HEK293T (cell line): ENCODE data around the gene MAGI2.

Source experiments
- CTCF ChIA-PET: fragments of 350-600 bp; formaldehyde crosslinking; extraction: SDS; loops from one replicate; lab custom pipeline; 2021; ENCODE audit warnings: antibody characterized with exemption, inconsistent platforms; lab: Yijun Ruan, JAX
- POLR2A ChIA-PET: fragments of 350-600 bp; formaldehyde crosslinking; extraction: SDS; loops from one replicate; lab custom pipeline; 2020; ENCODE audit warnings: antibody characterized with exemption, inconsistent platforms; lab: Yijun Ruan, JAX
- DNase-seq: peaks from one replicate; pipeline ENCODE4 v3.0.0; 2012; ENCODE audit warnings: mixed read lengths; ENCODE audit errors: extremely low spot score
- ARNT ChIP-seq: fragments of 450-650 bp; IDR thresholded peaks from 2 replicates; pipeline ENCODE4 v1.6.1; 2017; ENCODE audit warnings: mild to moderate bottlenecking
- BHLHE40 ChIP-seq: fragments of 450-650 bp; IDR thresholded peaks from 2 replicates; pipeline ENCODE4 v1.6.1; 2016; ENCODE audit warnings: mild to moderate bottlenecking, moderate library complexity, borderline replicate concordance
- CTBP1 ChIP-seq: fragments of 450-650 bp; IDR thresholded peaks from 2 replicates; pipeline ENCODE4 v1.6.1; 2016; ENCODE audit warnings: borderline replicate concordance
- ELF4 ChIP-seq: fragments of 450-650 bp; IDR thresholded peaks from 2 replicates; pipeline ENCODE4 v1.6.1; 2017; ENCODE audit warnings: antibody characterized with exemption
- FOXA1 ChIP-seq: fragments of 450-650 bp; IDR thresholded peaks from 2 replicates; pipeline ENCODE4 v1.6.1; 2016; ENCODE audit warnings: mild to moderate bottlenecking
- FOXK2 ChIP-seq: fragments of 450-650 bp; IDR thresholded peaks from 2 replicates; pipeline ENCODE4 v1.6.1; 2016; ENCODE audit warnings: mild to moderate bottlenecking
- FOXM1 ChIP-seq: fragments of 450-650 bp; IDR thresholded peaks from 2 replicates; pipeline ENCODE4 v1.6.1; 2017; ENCODE audit warnings: mild to moderate bottlenecking, borderline replicate concordance
- HDGF ChIP-seq: fragments of 450-650 bp; IDR thresholded peaks from 2 replicates; pipeline ENCODE4 v1.6.1; 2017; ENCODE audit warnings: antibody characterized with exemption, borderline replicate concordance
- L3MBTL2 ChIP-seq: fragments of 450-650 bp; conservative IDR thresholded peaks from 2 replicates; pipeline ENCODE4 v1.6.1; 2016; ENCODE audit warnings: mild to moderate bottlenecking
- LEF1 ChIP-seq: fragments of 450-650 bp; IDR thresholded peaks from 2 replicates; pipeline ENCODE4 v1.6.1; 2017; ENCODE audit warnings: mild to moderate bottlenecking, borderline replicate concordance
- NFRKB ChIP-seq: fragments of 450-650 bp; IDR thresholded peaks from 2 replicates; pipeline ENCODE4 v1.6.1; 2016; ENCODE audit warnings: mild to moderate bottlenecking, moderate library complexity
- PKNOX1 ChIP-seq: fragments of 450-650 bp; IDR thresholded peaks from 2 replicates; pipeline ENCODE4 v1.6.1; 2016
- SP1 ChIP-seq: fragments of 450-650 bp; IDR thresholded peaks from 2 replicates; pipeline ENCODE4 v1.6.1; 2017
- SUZ12 ChIP-seq: fragments of 450-650 bp; IDR thresholded peaks from 2 replicates; pipeline ENCODE4 v1.6.1; 2016; ENCODE audit warnings: mild to moderate bottlenecking
- TARDBP ChIP-seq: fragments of 450-650 bp; IDR thresholded peaks from 2 replicates; pipeline ENCODE4 v1.6.1; 2016
- ZNF384 ChIP-seq: fragments of 450-650 bp; IDR thresholded peaks from 2 replicates; pipeline ENCODE4 v1.6.1; 2016

The MAGI2 gene

GRCh38 chr7:78736548-78736947, 716.9 kb downstream of the MAGI2 start:
- ChIA-PET POLR2A (no interaction called here), CTCF (no interaction called here)
- TF ChIP-seq HDGF (no peak), FOXM1 (no peak), ELF4 (no peak), TARDBP (no peak), ARNT (no peak), CTBP1 (no peak), FOXA1 (no peak), ZNF384 (no peak), BHLHE40 (no peak), LEF1 (no peak), SUZ12 (no peak)
- no peak for DNase-seq

GRCh38 chr7:78734626-78735025, 718.8 kb downstream of the MAGI2 start:
- no peak for TF ChIP-seq SP1
- TF ChIP-seq TARDBP: no peak
- no peak for TF ChIP-seq FOXK2
- TF ChIP-seq FOXA1: no peak
- no peak for TF ChIP-seq HDGF
- TF ChIP-seq ZNF384: no peak
- no peak for TF ChIP-seq BHLHE40
- TF ChIP-seq LEF1: no peak
- no peak for TF ChIP-seq ARNT
- no peak for TF ChIP-seq L3MBTL2
- no peak for TF ChIP-seq NFRKB
- TF ChIP-seq PKNOX1: no peak
- no peak for TF ChIP-seq ELF4
- TF ChIP-seq SUZ12: no peak
- no peak for TF ChIP-seq CTBP1
- no peak for TF ChIP-seq FOXM1
- DNase-seq: no peak
- ChIA-PET POLR2A (no interaction called here), CTCF (no interaction called here)

- POLR2A ChIA-PET: no interaction called here
- DNase-seq: no peak
- TF ChIP-seq CTBP1 (no peak), ELF4 (no peak), ZNF384 (no peak), FOXM1 (no peak), L3MBTL2 (no peak), HDGF (no peak), BHLHE40 (no peak), SP1 (no peak), LEF1 (no peak), SUZ12 (no peak), FOXA1 (no peak), TARDBP (no peak), PKNOX1 (no peak)
- CTCF ChIA-PET: no interaction called here
Measured at GRCh38 chr7:78720066-78720465, 733.4 kb downstream of the MAGI2 start.

GRCh38 chr7:78718212-78718611, 735.3 kb downstream of the MAGI2 start:
- TF ChIP-seq BHLHE40 (no peak), PKNOX1 (no peak), SUZ12 (no peak), NFRKB (no peak), SP1 (no peak), ELF4 (no peak), TARDBP (no peak), ARNT (no peak), ZNF384 (no peak), HDGF (no peak), L3MBTL2 (no peak), FOXA1 (no peak), FOXK2 (no peak), FOXM1 (no peak)
- CTCF ChIA-PET: no interaction called here
- POLR2A ChIA-PET: no interaction called here
- DNase-seq: no peak

GRCh38 chr7:78716876-78717275, 736.6 kb downstream of the MAGI2 start:
- ChIA-PET POLR2A (no interaction called here), CTCF (no interaction called here)
- no peak for DNase-seq
- TF ChIP-seq ZNF384 (no peak), FOXM1 (no peak), LEF1 (no peak), HDGF (no peak), ARNT (no peak), PKNOX1 (no peak), CTBP1 (no peak), SUZ12 (no peak), BHLHE40 (no peak), FOXA1 (no peak), ELF4 (no peak), SP1 (no peak)

- ChIA-PET CTCF (no interaction called here), POLR2A (no interaction called here)
- TF ChIP-seq SP1 (no peak), FOXM1 (no peak), TARDBP (no peak)
- no peak for DNase-seq
Measured at GRCh38 chr7:78714356-78714755, 739.1 kb downstream of the MAGI2 start.
